Measurements from ENCODE around the gene EIF4G3.

Gene EIF4G3

DNA sequence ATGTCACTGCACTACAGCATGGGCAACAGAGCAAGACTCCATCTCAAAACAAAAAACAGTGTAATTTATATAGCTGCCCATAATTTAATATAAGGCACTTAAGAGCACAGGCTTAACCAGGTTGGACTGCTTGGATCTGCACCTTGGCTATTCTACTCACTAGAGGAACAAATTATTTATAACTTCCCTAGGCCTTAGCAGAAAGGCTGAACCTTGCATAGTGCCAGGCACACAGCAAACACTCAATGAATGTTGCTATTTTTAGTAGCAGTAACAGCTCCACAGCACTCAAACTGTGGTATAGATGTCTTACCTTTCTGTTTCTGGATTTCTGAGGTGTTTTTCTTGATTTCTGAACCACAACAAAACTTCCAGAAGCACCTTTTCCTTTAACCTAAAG, 409.4 kb downstream of the EIF4G3 start:
- no peak for DNase-seq

DNA sequence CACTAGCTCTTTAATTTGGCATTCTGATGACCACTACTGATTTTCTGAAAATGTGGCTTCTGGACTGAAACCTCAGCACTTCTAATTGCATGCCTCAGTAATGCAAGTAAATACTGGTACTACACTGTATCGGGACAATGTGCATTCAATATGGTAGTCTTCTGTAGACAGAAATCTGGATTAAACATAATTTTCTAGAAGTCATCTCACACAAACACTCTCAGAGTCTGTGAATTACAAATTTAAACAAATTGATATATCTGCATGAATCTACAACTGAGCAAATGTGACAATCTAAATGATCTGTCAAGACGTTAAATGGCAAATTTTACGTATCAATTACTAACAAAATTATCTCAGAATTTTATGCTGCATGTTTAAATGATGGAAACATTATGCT, 413.3 kb downstream of the EIF4G3 start:
- DNase-seq = no peak

DNA sequence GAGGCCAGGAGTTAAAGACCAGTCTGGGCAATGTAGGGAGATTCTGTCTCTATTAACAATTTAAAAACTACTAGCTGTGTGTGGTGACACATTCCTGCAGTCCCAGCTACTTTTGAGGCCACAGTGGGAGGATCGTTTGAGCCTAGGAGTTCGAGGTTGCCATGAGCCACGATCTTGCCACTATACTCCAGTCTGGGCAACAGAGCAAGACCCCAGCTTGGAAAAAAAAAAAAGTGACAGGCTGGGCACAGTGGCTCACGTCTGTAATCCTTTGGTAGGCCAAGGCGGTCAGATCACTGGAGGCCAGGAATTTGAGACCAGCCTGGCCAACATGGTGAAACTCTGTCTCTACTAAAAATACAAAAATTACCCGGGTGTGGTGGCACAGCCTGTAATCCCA, 416.4 kb downstream of the EIF4G3 start:
- DNase-seq = no peak
